ENCODE measurements around the gene TCP10L.
"Not testable (repeated sequence)": the region's sequence is repeated elsewhere in the genome, so short reads cannot be mapped to it uniquely, and the experiment has no call there.

The TCP10L gene

DNA sequence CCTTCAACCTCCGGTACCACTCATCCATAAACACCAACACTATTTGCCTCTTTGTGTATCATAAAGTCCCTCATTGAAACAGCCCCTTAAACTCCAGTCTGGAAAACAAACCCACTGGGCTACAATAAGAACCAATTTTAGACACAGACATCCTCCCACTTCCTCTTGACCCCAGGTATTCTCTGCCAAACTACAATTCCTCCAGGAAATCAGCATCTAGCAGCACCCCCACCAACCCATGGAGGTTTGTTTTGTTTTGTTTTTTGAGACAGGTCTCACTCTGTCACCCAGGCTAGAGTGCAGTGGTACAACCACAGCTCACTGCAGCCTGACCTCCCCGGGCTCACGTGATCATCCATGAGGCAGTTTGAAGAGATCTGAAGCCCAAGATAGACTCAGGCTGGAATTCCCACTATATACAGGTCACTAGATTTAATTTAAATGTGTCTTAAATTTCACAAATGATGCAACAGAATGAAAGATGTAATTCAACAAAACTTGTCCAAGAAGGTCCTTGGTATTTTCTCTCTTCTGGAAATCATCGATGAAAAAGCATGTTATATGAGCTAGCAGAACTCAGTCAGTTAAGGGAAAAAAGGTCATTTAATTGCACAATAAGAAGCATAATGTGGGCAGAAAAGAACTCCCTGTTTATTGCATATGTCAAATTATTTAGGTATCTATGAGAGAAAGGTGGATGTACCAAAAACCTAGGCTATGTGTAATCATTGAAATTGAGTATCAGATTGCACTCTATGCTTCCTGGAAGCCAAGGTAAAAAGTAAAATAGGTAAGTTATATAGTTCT lies 30.3 kb downstream of the TCP10L start:
- DNase-seq (ENCODE audit: low spot score): no peak

DNA sequence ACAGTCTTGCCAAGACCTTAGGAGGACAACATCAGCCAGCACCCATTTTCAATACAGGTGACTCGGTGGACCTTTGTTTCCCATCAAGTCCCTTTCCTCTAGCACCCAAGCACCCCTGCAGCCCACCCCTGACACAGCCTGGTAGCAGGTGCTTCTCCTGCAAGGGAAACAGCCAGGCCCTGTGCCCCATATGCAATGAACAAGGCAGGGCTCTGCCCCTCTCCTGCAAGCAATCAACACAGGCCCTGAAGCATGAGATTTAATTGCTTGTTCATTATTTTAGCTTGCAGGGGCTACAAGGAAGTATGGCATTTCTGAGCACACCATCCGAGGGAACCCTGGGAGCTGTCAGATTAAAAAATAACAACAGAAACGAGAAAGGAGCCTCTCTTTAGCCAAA lies 35.4 kb downstream of the TCP10L start:
- no peak for DNase-seq (ENCODE audit: low spot score)

DNA sequence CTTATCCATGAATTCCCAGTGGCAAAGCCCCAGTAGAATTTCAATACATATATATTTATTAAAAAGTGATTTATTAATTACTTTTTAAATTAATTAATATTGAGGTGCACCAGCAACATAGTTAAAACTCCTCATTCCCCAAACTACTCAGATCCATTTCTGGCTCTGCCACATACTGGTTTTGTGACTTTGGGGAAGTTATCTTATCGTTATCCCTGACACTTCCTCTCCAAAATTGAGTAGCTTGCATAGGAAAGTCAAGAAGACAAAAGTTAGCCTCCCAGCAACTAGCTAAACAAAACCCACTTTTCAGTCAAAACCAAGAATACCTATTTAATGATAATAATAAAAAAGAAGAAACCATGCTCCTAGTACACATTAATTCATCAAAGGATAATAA lies 35.9 kb downstream of the TCP10L start:
- DNase-seq (ENCODE audit: low spot score): no peak

DNA sequence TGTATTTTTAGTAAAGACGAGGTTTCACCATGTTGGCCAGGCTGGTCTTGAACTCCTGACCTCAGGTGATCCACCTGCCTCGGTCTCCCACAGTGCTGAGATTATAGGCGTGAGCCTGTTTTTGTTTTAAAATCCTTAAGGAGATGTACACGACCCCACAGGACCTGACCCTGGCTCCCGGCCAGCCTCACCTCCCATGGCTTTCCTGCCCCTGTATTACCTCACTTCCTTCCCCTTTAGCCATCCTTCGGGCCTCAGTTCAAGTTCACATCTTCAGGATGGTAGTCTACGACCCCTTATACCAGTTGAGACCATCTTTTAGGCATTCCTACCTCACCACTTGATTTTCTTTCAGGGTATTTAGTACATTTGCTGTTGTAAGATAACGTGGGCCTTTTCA lies 36.3 kb downstream of the TCP10L start:
- DNase-seq (ENCODE audit: low spot score): no peak

DNA sequence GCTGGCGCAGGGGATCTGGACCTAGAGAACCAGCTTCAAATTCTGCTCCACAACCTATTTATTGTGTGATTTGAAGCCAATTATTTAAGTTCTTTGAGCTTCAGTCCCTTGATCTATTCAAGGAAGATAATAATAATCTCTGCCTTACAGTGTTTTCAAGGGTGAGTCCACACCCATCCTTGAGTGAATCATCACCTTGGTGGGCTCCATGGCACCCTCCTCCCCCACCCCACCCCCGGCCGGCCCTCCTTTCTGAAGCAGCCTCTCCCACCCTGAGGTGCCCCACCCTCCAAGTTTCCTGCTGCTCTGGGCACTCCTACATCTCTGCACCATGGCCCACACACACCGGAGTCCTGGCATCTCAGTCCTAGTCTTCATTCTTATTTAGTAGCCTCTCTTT lies 38.3 kb downstream of the TCP10L start:
- no peak for DNase-seq (ENCODE audit: low spot score)

DNA sequence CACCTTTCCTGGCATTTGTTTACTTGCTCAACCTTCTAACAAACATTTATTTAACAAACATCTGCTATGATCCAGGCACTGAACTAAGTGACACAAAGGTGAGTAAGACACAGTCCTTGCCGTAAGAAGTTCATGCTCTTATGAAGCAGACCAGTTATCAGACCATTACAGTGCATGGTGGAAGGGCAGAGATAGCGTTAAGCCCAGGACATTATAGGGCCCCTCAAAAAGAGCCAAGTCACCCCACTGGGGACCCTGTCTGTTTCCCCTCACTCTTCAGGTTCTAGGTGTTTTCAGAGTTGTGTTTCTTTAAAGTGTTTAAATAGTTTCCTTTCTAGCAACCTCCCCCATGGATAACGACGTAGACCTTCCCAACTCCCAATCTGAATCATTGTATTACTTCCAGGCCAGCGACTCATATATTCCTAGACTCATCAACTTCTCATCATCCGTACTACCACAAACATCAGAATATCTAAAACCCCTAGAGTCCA lies 39.3 kb downstream of the TCP10L start:
- no peak for DNase-seq (ENCODE audit: low spot score)

DNA sequence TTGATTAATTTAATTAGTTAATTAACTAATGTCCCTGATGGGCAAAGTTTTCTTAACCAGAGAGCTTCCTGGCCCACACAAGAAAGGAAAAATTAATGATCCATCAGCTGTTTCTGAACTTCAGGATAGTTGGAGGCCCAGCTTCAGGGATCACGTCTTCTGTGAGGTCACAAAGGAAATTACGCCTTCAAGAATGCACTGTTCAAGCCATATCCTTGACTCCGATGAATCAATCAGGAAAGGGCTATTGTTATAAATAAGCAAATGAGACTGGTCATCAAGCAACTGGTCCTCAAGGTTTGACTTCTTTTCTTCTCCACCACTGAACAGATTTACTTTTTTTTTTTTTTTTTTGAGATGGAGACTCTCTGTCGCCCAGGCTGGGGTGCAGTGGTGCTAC lies 40.6 kb downstream of the TCP10L start:
- no peak for DNase-seq (ENCODE audit: low spot score)

DNA sequence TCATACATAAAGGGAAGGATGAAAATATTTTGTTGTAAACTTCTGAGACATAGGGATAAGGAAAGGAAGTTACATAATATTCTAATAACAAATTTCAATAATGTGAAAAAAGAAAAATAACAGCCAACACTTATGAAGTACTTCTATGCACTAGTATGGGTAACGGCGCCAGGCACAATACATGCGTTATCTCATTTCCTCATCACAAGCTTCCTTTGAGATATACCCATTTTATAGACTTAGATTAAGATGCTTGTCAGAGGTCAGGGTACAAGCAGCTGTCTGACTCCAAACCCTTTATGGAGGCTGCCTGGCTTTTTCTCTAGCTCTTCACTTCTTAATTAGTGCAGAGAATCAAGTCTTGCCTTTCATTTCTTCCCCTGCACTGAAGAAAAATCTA lies 41.3 kb downstream of the TCP10L start:
- DNase-seq (ENCODE audit: low spot score): no peak

DNA sequence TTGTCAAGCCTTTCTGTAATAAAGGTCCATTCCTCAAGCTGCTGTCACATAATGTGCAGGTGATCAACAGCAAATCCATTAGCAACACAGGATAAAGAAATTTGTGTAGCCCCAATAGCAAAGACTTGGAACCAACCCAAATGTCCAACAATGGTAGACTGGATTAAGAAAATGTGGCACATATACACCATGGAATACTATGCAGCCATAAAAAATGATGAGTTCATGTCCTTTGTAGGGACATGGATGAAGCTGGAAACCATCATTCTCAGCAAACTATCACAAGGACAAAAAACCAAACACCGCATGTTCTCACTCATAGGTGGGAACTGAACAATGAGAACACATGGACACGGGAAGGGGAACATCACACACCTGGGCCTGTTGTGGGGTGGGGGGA lies 42.3 kb downstream of the TCP10L start:
- not testable (repeated sequence) for DNase-seq (ENCODE audit: low spot score)

DNA sequence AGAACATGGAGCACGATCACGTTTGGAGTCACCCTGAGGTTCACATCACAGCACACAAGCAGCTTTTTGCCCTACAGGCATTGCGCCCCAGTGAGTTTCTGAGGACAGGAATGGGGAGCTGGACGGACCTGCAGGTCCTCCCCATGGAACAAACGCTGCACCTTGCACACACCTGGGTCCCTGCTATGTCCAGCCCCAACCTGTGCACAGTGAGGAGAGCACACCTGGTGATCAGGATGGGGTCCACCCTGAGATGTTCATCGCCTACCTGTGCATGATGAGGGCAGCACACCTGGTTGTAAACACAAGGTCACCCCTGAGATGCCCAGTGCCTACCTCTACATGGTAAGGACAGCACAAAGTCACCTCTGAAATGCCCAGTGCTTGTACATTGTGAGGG lies 45.9 kb downstream of the TCP10L start:
- no peak for DNase-seq (ENCODE audit: low spot score)

DNA sequence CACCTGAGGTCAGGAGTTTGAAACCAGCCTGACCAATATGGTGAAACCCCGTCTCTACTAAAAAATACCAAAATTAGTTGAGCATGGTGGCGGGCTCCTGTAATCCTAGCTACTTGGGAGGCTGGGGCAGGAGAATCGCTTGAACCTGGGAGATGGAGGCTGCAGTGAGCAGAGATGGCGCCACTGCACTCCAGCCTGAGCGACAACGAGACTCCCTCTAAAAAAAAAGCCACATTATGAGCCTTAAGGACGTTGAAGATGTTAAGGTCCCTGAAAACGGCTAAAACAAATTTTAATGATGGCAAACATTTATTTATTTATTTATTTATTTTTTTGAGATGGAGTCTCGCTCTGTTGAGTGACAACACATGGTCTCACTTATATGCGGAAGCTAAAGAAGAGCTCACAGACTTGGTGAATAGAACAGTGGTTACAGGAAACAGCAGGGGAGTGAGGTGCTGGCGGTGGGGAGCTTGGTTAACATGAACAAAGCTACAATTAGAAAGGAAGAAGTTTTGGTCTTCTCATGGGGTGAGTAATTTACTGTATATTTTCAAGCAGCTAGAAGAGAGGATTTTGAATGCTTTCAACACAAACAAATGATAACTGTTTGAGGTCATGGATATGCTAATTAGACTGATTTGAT lies 47.1 kb downstream of the TCP10L start:
- DNase-seq (ENCODE audit: low spot score): no peak

DNA sequence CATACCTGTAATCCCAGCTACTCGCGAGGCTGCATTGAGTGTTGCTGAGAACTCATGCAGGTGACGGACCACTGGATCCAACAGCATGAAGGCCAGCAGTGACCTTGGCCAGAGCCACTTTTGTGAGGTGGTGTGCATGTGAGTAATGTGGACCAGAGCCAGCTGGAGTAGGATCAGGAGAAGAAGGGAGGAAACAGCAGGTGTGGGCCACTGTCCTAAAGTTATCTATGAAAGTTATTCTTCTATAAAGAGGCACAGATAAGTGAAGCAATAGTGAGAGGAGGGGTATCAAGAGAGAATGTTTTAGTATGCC lies 47.8 kb downstream of the TCP10L start:
- DNase-seq (ENCODE audit: low spot score): no peak

DNA sequence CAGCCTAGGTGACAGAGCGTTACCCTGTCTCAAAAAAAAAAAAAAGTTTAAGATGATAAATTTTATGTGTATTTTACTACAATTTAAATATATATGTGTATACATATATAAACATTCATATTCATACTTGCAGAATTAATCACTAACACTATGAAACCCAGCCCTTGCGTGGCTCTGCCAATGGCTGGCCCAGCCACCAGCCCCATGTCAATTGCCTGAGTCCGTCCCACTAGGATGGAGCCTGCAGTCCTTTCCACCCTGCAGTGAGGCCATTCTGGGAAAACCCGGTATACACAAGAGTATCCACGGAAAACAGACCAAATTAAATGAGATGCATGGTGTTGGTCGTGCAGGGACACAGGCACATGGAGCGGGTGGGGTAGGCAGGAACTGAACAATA lies 49.7 kb downstream of the TCP10L start:
- no peak for DNase-seq (ENCODE audit: low spot score)

DNA sequence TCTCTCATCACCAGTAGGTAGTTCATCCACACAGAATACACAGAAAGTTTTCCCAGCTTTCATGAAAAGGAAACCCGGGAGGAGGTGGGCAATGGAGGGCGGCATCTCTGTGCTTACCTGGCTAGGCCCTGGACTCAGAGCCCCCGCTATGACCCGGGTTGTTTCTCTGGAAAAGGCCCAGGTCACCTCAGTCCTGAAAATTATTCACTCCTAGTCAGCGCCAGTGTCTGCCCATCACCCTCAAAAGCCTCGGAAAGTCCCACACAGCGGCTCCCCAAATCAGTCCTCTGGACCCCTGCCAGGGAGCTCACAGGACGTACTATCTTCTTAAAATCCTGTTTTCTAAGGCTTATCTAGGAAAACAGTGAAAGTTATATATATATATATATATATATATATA lies 51.2 kb downstream of the TCP10L start:
- DNase-seq (ENCODE audit: low spot score): no peak

DNA sequence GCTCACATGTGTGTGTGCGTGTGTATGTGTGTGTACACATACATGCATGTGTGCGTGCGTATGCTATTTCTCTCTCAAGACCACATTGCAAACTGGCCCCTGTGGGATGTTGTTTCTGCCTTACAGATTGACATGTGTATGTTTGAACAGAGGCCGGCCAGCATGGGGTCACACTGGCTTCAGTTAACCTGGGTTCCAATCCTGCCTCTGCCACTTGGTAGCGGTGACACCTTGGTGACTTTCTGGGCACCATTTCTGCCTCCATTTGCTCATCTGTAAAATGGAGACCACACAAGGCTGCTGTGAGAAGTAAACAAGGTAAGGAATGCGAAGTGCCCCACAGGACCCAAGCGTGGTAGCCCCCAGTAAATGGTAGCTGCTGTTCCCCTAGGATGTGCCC lies 51.7 kb downstream of the TCP10L start:
- DNase-seq (ENCODE audit: low spot score): no peak

DNA sequence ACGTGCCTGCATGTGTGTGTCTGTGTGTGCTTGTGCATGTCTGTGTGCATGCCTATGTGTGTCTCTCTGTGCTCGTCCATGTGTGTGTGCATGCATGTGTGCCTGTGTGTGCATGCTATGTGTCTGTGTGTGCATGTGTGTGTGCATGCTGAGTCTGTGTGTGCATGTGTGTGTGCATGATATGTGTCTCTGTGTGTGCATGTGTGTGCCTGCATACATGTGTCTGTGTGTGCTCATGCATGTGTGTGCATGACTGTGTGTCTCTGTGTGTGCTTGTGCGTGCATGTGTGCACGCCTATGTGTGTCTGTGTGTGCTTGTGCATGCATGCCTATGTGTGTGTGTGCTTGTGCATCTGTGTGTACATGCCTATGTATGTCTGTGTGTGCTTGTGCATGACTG lies 52.3 kb downstream of the TCP10L start:
- no peak for DNase-seq (ENCODE audit: low spot score)

DNA sequence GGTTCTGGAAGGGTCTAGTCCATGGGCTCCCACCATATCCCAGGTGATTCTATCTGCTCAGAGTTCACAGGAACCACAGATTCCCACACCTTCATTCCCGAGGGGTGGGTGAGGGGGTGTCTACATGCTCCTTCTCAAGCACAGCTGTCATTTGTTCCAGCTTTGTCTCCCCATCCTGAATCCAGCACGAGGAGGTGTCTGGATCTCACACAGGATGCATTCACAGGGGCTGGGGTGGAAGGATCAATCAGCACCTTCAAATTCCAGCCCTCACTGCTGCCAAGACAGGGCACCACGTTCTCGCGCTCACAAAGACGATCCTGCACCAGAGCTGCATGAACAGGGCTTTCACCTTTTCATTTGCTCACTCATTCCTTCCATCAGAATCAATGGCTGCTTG lies 52.7 kb downstream of the TCP10L start:
- no peak for DNase-seq (ENCODE audit: low spot score)

DNA sequence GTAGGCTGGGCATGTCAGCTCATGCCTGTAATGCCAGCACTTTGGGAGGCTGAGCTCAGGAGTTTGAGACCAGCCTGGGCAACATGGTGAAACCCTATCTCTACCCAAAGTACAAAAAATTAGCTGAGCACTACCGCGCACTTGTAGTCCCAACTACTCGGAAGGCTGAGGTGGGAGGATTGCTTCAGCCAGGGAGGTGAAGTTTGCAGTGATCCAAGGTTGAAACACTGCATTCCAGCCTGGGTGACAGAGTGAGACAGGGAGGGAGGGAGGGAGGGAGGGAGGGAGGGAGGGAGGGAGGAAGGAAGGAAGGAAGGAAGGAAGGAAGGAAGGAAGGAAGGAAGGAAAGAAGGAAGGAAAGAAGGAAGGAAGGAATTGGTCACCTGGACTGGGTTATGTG lies 53.8 kb downstream of the TCP10L start:
- DNase-seq (ENCODE audit: low spot score): not testable (repeated sequence)

DNA sequence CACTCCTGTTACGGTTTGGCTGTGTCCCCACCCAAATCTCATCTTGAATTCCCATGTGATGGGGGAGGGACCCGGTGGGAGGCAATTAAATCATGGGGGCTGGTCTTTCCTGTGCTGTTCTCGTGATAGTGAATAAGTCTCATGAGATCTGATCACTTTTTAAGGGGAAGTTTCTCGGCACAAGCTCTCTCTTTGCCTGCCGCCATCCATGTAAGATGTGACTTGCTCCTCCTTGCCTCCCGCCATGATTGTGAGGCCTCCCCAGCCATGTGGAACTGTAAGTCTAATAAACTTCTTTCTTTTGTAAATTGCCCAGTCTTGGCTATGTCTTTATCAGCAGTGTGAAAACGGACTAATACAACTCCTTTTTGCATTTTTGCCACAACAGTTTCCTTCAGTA lies 54.5 kb downstream of the TCP10L start:
- DNase-seq (ENCODE audit: low spot score): not testable (repeated sequence)

DNA sequence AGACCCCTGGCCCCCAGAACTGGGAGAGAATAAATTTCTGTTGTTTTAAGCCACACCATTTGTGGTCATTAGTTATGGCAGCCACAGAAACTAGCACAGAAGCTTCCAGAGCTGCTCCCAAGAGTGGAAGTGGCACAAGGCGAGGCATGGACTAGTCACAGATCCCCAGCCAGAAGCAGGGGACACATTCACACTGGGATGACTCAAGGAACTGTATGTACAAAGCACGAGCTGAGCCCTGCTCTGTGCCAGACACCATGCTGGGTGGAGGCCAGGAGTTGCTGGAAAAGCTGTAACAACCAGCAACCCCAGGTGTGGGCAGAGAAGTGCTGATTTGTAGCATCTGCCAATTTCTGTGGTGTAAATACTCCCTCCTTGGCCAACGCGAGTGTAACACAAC lies 55.6 kb downstream of the TCP10L start:
- no peak for DNase-seq (ENCODE audit: low spot score)

DNA sequence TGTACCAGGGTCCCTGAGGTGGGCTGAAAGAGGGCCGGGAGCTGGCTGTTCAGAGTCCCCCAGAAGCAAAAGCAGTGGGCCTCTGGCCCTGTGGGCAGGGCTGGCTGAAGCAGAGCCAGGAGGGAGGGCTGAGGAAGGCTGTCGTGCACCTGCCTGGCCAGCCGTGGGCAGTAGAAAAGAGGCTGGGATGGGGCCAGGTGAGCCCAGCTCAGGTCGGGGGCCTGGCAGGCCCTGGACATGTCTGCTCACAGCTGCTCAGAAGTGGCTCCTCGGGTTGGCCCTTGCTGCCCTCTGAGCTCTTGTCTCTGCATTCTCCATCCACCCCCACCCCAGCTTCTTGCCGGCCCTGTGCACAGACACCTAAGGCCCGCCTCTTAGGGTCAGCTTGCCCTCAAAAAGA lies 60.0 kb downstream of the TCP10L start:
- no peak for DNase-seq (ENCODE audit: low spot score)

DNA sequence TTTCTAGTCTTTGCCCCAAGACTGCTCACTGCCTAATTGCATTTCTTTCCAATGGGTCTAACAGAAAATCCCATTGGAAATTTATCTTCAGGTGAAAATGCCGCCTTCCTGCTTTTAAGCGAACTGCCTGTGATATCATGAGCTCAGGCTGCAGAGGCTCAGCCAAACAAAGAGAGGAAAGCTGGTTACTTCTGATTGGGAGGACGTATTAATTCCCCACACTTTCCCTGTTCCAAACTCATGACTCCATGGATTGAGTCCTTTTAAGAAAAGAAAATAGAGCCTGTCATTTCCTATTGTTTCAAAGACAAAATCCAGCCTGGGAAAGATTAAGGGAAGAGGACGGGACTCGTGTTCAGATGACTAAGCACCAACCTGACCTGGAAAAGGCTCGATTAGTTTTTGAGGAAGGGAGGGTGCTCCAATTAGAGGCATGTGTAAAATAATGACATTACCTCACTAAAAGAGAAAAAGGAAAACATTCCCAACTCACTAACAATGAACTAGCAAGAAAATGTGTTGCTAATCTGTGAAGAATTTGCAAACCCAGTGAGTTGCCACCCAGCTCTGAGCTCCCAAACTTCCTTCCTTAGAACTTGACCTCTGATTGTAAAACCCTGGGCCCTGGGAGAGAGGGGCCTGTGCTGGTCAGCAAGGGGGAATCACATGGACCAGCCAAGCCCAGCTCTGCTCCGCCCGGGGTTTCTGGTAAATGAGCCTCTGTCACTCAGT lies 61.2 kb downstream of the TCP10L start:
- DNase-seq (ENCODE audit: low spot score): no peak

All from NAMALWA (cell line).